BLaER1 treated with 17β-estradiol and CSF1 and Interleukin-3, amounts not matched to agents 10 nM and 100 nM (cell line): ENCODE data around the gene TMEM219.

Experiments used
- H3K27ac ChIP-seq, 11 experiments: shearing (Covaris generic); formaldehyde crosslinking; 2 replicates each; pipeline ENCODE4 v1.8.1; 2022
- H3K27me3 ChIP-seq, 11 experiments: shearing (Covaris generic); formaldehyde crosslinking; 2 replicates each; pipeline ENCODE4 v1.8.1; 2022
- H3K36me3 ChIP-seq, 11 experiments: shearing (Covaris generic); formaldehyde crosslinking; 2 replicates each; pipeline ENCODE4 v1.8.1; 2022
- H3K4me1 ChIP-seq, 10 experiments: shearing (Covaris generic); formaldehyde crosslinking; 2 replicates each; pipeline ENCODE4 v1.8.1; 2022
- H3K4me2 ChIP-seq, 11 experiments: shearing (Covaris generic); formaldehyde crosslinking; 2 replicates each; pipeline ENCODE4 v1.8.1; 2022
- H3K4me3 ChIP-seq, 10 experiments: shearing (Covaris generic); formaldehyde crosslinking; 2 replicates each; pipeline ENCODE4 v1.8.1; 2022
- H3K9ac ChIP-seq, 11 experiments: shearing (Covaris generic); formaldehyde crosslinking; 2 replicates each; pipeline ENCODE4 v1.8.1; 2022
- H3K9me3 ChIP-seq, 11 experiments: shearing (Covaris generic); formaldehyde crosslinking; replicated peaks in 1 of 11; 2 replicates each; pipeline ENCODE4 v1.8.1; 2022
- H4K20me1 ChIP-seq, 11 experiments: shearing (Covaris generic); formaldehyde crosslinking; 2 replicates each; pipeline ENCODE4 v1.8.1; 2022
- Cebpa-rat ChIP-seq, 11 experiments: shearing (Covaris generic); IDR thresholded peaks; 2 replicates each; pipeline ENCODE4 v1.8.1; 2022

TMEM219 gene

GRCh38 chr16:29983420-29984136, 21.7 kb downstream of the TMEM219 start:
- H3K4me1 ChIP-seq: peaks cover 0 to 3% (median under 1%) of the 10 kb centered on the region in 10 experiments; a peak in 5 of 20 replicates
- no peak overlapping the region for H3K4me2 ChIP-seq
- H3K9ac ChIP-seq: peak overlapping the region in 4 of 11 experiments; percentile 11 to 51 (median 20); a peak in 3 of 22 replicates
- TF ChIP-seq Cebpa-rat (IDR thresholded peaks at IDR 0.05): no peak
- no peak overlapping the region for H3K4me3 ChIP-seq
- H3K27me3 ChIP-seq: no peaks in the 10 kb centered on the region
- H3K9me3 ChIP-seq: no peaks in the 10 kb centered on the region
- peaks cover 0 to 91% (median 15%) of the 10 kb centered on the region in 11 experiments; a peak in 17 of 22 replicates for H4K20me1 ChIP-seq
- H3K36me3 ChIP-seq: peaks cover 100% of the 10 kb centered on the region in 11 experiments
- H3K27ac ChIP-seq: 0 out of 22 replicates have a peak overlapping the region, but pooled peaks of 1 of the 11 experiments have one; percentile 7

- no peaks in the 10 kb centered on the region for H3K9me3 ChIP-seq
- no peaks in the 10 kb centered on the region for H3K27me3 ChIP-seq
- no peak overlapping the region for H3K4me2 ChIP-seq
- H3K27ac ChIP-seq: 0 out of 22 replicates have a peak overlapping the region, but pooled peaks of 1 of the 11 experiments have one; percentile 7
- no peaks in the 10 kb centered on the region for H3K4me1 ChIP-seq
- TF ChIP-seq Cebpa-rat (IDR thresholded peaks at IDR 0.05): no peak
- H3K9ac ChIP-seq: peak overlapping the region in 4 of 11 experiments; percentile 19 to 51 (median 32); a peak in 4 of 22 replicates
- peaks cover 0 to 90% (median 8%) of the 10 kb centered on the region in 11 experiments; a peak in 12 of 22 replicates for H4K20me1 ChIP-seq
- no peak overlapping the region for H3K4me3 ChIP-seq
- peaks cover 100% of the 10 kb centered on the region in 11 experiments for H3K36me3 ChIP-seq
Measured at GRCh38 chr16:29984137-29984763, 22.4 kb downstream of the TMEM219 start.

DNA sequence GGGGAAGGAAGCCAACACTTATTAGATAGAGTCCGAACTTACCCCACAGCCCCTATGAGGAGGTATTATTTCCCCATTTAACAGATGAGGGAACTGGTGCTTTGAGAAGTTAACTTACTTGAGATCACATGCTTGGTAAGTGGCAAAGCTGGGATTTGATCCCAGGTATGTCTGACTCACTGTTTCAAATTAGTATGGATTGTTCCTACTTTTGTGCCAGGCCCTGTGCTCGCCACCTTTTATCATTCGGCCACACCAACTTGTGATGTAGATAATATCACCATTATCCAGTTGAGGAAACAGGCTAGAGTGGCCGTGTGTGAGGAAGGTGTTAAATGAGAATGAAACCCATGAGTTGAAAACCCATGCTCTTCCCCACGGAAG, 22.9 kb downstream of the TMEM219 start:
- Histone ChIP-seq H3K9me3 (no peaks in the 10 kb centered on the region), H4K20me1 (peaks cover 0 to 90% (median 10%) of the 10 kb centered on the region in 11 experiments; a peak in 11 of 22 replicates), H3K9ac (peak overlapping the region in 1 of 11 experiments; percentile 41; a peak in 1 of 22 replicates), H3K36me3 (peaks cover 100% of the 10 kb centered on the region in 11 experiments), H3K27me3 (no peaks in the 10 kb centered on the region), H3K4me3 (no peak overlapping the region), H3K27ac (no peak overlapping the region), H3K4me1 (no peaks in the 10 kb centered on the region), H3K4me2 (no peak overlapping the region)
- no peak for TF ChIP-seq Cebpa-rat (IDR thresholded peaks at IDR 0.05)

DNA sequence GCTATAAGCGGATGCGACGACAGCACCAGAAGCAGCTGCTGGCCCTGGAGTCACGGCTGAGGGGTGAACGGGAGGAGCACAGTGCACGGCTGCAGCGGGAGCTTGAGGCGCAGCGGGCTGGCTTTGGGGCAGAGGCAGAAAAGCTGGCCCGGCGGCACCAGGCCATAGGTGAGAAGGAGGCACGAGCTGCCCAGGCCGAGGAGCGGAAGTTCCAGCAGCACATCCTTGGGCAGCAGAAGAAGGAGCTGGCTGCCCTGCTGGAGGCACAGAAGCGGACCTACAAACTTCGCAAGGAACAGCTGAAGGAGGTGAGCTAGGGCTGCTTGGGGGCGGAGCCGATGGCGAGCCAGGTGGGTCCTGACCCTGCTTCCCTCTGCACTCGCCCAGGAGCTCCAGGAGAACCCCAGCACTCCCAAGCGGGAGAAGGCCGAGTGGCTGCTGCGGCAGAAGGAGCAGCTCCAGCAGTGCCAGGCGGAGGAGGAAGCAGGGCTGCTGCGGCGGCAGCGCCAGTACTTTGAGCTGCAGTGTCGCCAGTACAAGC, 23.5 kb downstream of the TMEM219 start:
- Histone ChIP-seq H3K27me3 (no peaks in the 10 kb centered on the region), H3K9me3 (no peaks in the 10 kb centered on the region), H3K4me2 (no peak overlapping the region), H3K36me3 (peaks cover 100% of the 10 kb centered on the region in 11 experiments), H3K4me1 (no peaks in the 10 kb centered on the region), H3K4me3 (no peak overlapping the region), H3K27ac (no peak overlapping the region), H4K20me1 (peaks cover 0 to 86% (median 8%) of the 10 kb centered on the region in 11 experiments; a peak in 11 of 22 replicates), H3K9ac (no peak overlapping the region; a peak in 2 of 22 replicates)
- no peak for TF ChIP-seq Cebpa-rat (IDR thresholded peaks at IDR 0.05)

GRCh38 chr16:29986231-29986630, 24.4 kb downstream of the TMEM219 start:
- Histone ChIP-seq H3K4me3 (no peak overlapping the region), H3K4me2 (no peak overlapping the region), H4K20me1 (peaks cover 0 to 89% (median 8%) of the 10 kb centered on the region in 11 experiments; a peak in 11 of 22 replicates), H3K9ac (peak overlapping the region in 2 of 11 experiments; percentile 15 to 37; a peak in 1 of 22 replicates), H3K9me3 (no peaks in the 10 kb centered on the region), H3K4me1 (no peaks in the 10 kb centered on the region), H3K27me3 (no peaks in the 10 kb centered on the region), H3K36me3 (peaks cover 98 to 100% (median 100%) of the 10 kb centered on the region in 11 experiments), H3K27ac (no peak overlapping the region)
- TF ChIP-seq Cebpa-rat (IDR thresholded peaks at IDR 0.05): no peak

GRCh38 chr16:29986931-29987330, 25.1 kb downstream of the TMEM219 start:
- Histone ChIP-seq H4K20me1 (peaks cover 0 to 92% (median 8%) of the 10 kb centered on the region in 11 experiments; a peak in 12 of 22 replicates), H3K4me1 (no peaks in the 10 kb centered on the region), H3K9ac (no peak overlapping the region), H3K4me2 (no peak overlapping the region), H3K4me3 (no peak overlapping the region), H3K9me3 (no peaks in the 10 kb centered on the region), H3K27me3 (no peaks in the 10 kb centered on the region), H3K27ac (no peak overlapping the region), H3K36me3 (peaks cover 98 to 100% (median 100%) of the 10 kb centered on the region in 11 experiments)
- TF ChIP-seq Cebpa-rat (IDR thresholded peaks at IDR 0.05): no peak

DNA sequence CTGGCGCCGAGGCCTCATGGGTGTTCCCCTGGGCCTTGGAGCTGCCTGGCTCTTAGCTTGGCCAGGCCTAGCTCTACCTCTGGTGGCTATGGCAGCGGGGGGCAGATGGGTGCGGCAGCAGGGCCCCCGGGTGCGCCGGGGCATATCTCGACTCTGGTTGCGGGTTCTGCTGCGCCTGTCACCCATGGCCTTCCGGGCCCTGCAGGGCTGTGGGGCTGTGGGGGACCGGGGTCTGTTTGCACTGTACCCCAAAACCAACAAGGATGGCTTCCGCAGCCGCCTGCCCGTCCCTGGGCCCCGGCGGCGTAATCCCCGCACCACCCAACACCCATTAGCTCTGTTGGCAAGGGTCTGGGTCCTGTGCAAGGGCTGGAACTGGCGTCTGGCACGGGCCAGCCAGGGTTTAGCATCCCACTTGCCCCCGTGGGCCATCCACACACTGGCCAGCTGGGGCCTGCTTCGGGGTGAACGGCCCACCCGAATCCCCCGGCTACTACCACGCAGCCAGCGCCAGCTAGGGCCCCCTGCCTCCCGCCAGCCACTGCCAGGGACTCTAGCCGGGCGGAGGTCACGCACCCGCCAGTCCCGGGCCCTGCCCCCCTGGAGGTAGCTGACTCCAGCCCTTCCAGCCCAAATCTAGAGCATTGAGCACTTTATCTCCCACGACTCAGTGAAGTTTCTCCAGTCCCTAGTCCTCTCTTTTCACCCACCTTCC, 25.6 kb downstream of the TMEM219 start:
- no peak overlapping the region for H3K27ac ChIP-seq
- peaks cover 0 to 6% (median under 1%) of the 10 kb centered on the region in 10 experiments; a peak in 10 of 20 replicates for H3K4me1 ChIP-seq
- TF ChIP-seq Cebpa-rat (IDR thresholded peaks at IDR 0.05): no peak
- H3K36me3 ChIP-seq: peaks cover 98 to 100% (median 100%) of the 10 kb centered on the region in 11 experiments
- H3K4me2 ChIP-seq: no peak overlapping the region
- peaks cover 0 to 90% (median 10%) of the 10 kb centered on the region in 11 experiments; a peak in 12 of 22 replicates for H4K20me1 ChIP-seq
- peak overlapping the region in 2 of 11 experiments; percentile 6 to 29; a peak in 2 of 22 replicates for H3K9ac ChIP-seq
- no peak overlapping the region for H3K4me3 ChIP-seq
- no peaks in the 10 kb centered on the region for H3K9me3 ChIP-seq
- no peaks in the 10 kb centered on the region for H3K27me3 ChIP-seq

DNA sequence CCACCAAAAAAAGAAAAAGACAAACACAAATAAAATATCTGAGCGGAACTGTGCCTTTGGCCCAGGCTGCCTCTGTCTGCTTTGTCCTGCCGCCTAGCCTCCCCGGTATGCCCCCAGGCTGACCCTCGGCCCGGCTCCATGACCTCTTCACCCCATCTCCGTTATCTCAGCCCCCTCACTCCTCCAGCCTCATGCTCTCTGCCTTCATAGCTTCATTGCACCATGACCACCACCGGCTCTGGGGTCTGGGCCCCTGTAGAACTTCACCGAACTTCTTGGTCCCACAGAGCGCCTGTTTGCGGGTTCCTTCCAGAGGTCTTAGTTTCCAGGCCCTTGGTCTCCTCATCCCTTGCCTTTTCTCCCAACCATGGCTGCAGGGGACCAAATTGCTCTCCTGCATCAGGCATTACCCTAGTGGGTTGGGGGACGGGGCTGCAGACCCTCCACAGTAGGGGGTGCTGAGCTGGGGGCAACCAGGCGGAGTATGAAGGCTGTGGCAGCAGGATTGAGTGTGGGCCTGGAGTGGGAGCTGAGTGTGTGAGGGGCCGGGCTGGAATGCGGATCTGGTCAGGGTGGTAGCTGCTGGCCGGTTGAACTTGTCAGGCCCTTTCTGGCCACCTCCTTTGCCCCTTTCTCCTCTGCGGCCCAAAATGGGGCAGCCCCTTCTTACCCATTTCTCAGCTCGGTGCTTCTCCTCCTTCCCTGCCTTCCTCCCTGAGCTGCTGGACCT, 26.6 kb downstream of the TMEM219 start:
- no peak overlapping the region for H3K4me2 ChIP-seq
- H3K27me3 ChIP-seq: no peaks in the 10 kb centered on the region
- TF ChIP-seq Cebpa-rat (IDR thresholded peaks at IDR 0.05): no peak
- H3K27ac ChIP-seq: no peak overlapping the region
- H4K20me1 ChIP-seq: peaks cover 0 to 90% (median 13%) of the 10 kb centered on the region in 11 experiments; a peak in 13 of 22 replicates
- H3K4me3 ChIP-seq: no peak overlapping the region
- peaks cover 98 to 100% (median 100%) of the 10 kb centered on the region in 11 experiments for H3K36me3 ChIP-seq
- H3K9me3 ChIP-seq: no peaks in the 10 kb centered on the region
- peaks cover 5 to 16% (median 10%) of the 10 kb centered on the region in 10 experiments for H3K4me1 ChIP-seq
- peak overlapping the region in 4 of 11 experiments; percentile 1 to 19 (median 8); a peak in 2 of 22 replicates for H3K9ac ChIP-seq
